ENCODE results near the gene FBRSL1.

FBRSL1 gene

DNA sequence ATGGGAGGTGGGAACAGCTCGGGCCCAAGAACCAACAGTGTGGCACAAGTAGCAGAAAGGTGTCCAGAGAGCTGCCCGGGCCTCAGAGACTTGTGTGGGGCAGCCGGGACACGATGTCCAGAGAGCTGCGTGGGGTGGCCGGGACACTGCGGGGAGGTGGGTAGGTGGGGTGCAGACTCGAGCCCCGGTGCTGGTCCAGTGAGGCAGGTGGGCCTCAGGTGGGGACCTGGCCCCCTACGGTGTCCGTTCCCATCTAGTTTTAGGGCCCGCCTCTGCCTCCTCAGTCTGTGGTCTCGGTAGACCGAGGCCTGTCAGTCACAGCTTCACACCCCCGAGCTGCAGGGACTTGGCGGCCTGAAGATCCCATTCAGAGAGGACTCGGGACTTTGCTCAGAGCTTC is 6.3 kb upstream of the FBRSL1 start:
- DNase-seq (ENCODE audit: low spot score) = no peak

- DNase-seq (ENCODE audit: low spot score) = no peak
Observed at GRCh38 chr12:132484183-132484890, 5.6 kb upstream of the FBRSL1 start.

DNA sequence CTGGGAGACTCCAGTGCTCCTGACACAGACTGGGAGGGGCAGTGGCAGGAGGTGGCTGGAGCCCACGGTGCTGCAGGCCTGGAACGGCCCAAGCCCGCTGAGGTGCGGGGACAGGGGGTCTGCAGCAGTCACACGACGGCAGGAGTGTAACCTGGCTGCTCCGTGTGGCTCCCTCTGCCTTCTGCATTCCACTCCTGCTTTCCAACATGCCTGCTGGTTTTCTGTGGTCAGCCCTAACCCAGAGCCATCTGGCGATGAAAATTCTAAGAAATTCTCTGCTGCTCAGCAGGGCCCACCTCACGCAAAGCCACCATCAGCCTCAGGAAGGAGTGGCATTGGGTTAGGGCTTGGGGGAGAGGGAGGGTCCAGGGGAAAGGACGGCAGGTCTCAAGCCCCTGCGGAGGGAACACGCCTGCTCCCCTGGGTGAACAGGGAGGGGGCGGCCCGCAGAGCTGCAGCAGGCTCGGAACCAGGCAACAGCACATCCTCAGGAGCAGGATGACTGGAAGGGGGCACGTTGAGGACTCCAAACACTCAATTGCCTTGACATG is 5.0 kb upstream of the FBRSL1 start:
- DNase-seq (ENCODE audit: low spot score) = no peak

- DNase-seq (ENCODE audit: low spot score) = no peak
Observed at GRCh38 chr12:132485619-132486018, 4.3 kb upstream of the FBRSL1 start.

- DNase-seq (ENCODE audit: low spot score) = no peak
Observed at GRCh38 chr12:132486168-132486567, 3.8 kb upstream of the FBRSL1 start.

GRCh38 chr12:132486576-132486975 is 3.4 kb upstream of the FBRSL1 start:
- DNase-seq (ENCODE audit: low spot score) = no peak

GRCh38 chr12:132487311-132487741 is 2.6 kb upstream of the FBRSL1 start:
- DNase-seq (ENCODE audit: low spot score) = no peak

DNA sequence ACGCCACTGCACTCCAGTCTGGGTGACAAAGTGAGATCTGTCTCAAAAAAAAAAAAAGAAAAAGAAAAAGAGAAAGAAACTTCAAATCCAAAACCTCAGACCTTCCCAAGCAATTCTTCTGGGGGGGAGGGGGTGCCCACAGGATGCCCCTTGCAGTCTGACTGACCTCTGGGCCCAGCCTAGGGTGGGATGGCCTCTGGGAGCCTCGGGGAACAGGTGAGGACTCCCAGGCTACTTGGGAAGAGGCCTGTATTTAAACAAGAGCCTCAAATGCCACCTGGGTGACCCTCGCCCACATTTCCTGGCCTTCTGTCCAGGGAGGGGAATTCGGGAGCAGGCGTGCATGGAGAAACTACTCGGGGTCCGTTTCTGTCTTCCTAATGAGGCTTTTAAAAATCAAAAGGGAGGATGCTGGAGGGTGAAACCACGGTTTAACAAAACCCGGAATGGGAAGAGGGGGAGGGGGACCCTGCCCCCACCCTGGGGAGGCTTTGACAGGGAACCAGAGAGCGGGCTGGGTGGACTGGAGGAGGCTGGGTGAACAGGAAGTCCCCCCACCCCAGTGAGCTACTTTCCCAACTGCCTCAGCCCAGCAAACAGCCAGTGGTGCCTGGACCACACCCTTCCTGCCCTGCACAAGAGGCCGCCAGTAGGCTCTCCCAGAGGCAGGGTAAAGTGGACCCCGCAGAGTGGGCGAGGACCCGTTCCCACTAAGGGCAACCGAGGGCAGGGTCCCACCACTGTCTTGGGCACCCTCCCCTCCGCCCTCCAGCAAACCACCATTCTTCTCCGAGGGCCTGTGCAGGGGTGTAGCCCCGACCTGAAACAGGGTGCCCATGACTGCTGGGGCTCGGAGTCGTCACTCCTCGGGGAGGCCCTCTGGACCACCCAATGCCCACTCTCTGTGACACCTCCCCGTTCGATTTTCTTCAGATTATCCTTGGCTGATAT is 1.5 kb upstream of the FBRSL1 start:
- DNase-seq (ENCODE audit: low spot score) = no peak

DNA sequence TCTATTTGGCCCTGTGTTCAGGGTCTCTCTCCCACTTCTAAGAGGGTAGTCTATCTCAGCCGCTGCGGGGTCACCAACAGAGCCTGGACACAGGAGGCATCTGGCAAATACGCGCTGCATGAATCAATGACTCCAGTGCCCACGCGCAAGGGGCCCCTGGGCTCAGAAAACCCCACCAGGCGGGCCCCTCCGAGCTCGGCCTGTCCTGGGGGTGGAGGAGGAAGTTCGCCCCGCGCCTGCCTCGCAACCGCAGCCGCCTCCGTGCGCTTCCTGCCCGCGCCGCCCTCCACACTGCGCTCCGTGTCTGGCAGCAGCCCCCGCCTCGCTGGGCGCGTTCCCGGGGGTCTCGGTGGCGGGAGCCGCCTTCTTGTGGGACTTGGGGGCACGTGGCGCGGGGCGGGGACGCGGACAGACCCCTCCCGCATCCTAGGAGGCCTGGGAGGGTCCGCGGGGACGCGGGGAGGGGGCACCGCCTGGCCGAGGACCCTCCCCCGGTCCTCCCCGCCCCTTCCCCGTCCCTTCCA is 811 bp upstream of the FBRSL1 start:
- DNase-seq (ENCODE audit: low spot score) = peak; percentile 26

GRCh38 chr12:132490422-132491137 is 629 bp downstream of the FBRSL1 start:
- DNase-seq (ENCODE audit: low spot score) = no peak

GRCh38 chr12:132491138-132491663 is 1.2 kb downstream of the FBRSL1 start:
- no peak for DNase-seq (ENCODE audit: low spot score)

DNA sequence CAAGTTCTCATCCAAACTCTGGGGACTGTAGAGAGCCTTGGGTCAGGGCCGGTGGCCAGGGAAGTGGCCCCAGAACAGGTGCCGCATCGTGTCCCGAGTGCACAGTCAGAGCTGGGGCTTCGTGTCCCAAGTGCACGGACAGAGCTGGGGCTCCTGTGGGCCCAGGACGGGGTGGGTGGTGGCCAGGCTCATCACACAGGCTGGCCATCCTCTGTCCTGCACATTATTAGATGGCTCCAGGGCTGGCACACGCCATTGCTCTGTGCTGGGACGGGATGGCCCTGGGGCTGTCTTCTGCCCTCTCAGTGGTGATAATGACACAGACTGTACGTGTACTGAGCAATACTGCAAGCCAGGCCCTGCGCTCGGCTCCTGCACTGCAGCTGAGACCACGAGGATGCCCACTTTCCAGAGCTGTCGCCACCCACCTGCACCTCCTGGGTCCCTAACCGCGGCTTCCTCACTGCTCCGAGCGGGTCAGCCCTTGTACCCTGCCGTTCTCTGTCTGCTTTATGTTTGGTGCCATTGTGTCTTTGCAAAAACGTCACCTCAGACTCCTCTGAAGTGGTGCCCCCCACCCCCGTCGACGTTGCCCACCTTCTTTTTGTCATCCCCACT is 1.9 kb downstream of the FBRSL1 start:
- no peak for DNase-seq (ENCODE audit: low spot score)

- no peak for DNase-seq (ENCODE audit: low spot score)
Observed at GRCh38 chr12:132492522-132492921, 2.6 kb downstream of the FBRSL1 start.

DNA sequence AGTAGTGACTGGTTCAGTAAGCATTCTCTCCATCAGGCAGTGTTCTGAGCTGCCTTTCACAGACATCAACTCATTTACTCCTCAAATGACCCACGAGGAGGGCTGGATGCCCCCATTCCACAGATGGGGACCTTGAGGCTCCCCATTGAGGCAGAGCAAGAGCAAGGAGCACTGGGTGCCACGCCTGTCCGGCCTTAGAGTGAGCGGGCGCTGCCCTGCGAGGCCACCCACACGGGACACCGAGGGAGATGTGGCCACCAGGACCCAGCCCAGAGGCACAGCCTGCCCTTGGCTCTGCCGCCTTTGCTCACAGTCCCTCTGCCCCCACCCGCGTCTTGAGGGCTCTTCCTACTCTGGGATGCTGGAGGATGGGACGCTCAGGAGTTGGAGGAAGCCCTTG is 3.0 kb downstream of the FBRSL1 start:
- DNase-seq (ENCODE audit: low spot score) = no peak

GRCh38 chr12:132493482-132494178 is 3.7 kb downstream of the FBRSL1 start:
- no peak for DNase-seq (ENCODE audit: low spot score)

- DNase-seq (ENCODE audit: low spot score) = no peak
Observed at GRCh38 chr12:132494294-132495164, 4.6 kb downstream of the FBRSL1 start.

DNA sequence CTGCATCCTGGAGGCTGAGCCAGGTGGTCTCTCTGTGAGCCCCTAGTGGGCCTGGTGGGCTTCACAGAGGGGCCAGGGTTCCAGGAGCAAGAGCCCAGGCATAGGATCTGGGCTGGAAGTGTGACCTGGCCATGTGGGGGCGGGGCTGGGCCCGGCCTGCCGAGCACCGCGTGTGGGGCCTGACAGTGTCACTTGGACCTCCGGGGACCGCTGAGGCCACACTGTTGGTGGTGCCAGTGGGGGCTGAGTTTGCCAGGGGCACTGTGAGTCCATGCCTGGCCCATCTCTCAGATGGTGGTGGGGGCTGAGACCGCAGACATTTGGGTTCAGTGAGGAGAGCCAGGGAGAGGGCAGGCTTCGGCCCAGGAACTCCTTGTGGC is 5.2 kb downstream of the FBRSL1 start:
- no peak for DNase-seq (ENCODE audit: low spot score)

DNA sequence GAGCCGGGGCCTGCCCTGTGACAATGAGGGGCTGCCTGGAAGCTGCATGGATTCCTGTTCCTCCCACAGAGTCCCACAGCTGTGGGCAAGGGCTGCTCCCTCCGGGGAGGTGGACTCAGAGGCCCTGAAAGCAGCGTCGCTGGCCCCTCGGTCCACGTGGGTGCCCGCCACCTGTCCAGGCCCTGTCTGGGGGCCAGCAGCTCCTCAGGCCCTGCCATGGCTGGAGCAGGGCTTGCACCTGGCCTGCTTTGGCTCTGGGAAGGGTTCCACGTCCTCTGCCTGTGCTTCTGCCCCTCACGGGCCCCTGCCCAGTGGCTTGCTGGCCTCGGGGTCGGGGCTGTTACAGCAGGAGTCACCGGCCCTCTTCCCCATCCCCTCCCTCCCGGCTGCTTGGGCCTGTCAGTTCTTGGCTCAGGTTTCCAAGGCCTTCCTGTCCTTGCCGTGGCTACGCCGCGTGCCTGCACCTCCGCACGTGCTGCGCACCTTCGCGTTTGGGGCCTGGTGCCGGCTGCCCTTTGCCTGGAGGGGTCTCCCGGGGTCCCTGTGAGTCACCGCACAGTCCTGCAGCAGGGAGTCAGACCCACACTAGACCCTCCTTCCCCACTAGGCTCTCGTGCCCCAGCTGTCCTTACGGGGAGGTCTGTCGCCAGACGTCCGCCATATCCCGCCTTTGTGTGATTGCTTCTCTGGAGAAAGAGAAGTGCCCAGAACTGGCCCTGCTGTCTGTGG is 5.8 kb downstream of the FBRSL1 start:
- no peak for DNase-seq (ENCODE audit: low spot score)

- DNase-seq (ENCODE audit: low spot score) = no peak
Observed at GRCh38 chr12:132496358-132496669, 6.4 kb downstream of the FBRSL1 start.
